ENCODE results near the gene SPACA1. TPM values are rescaled to one million over a fixed set of nuclear protein-coding genes. Genes with fewer than 3 reads are reported as not detected.

Gene SPACA1, protein sequence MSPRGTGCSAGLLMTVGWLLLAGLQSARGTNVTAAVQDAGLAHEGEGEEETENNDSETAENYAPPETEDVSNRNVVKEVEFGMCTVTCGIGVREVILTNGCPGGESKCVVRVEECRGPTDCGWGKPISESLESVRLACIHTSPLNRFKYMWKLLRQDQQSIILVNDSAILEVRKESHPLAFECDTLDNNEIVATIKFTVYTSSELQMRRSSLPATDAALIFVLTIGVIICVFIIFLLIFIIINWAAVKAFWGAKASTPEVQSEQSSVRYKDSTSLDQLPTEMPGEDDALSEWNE
- total RNA-seq, result not detected in 2 replicates

GRCh38 chr6:88047510-88048150, at the start of gene SPACA1:
TSS of gene SPACA1 (plus strand) at chr6:88047841. CDS start at chr6:88047906, 65 bp downstream.

Other genes with a start within 250 kb of the SPACA1 start
- gene CNR1, start 118.5 kb downstream of the SPACA1 start, total RNA-seq, result 0.07 and 0.52 TPM in 2 replicates